Islet of Langerhans (tissue), 1 donor: ENCODE data around the gene KCNQ5.

Experiments used
- FAIRE-seq: peaks from one replicate; lab custom pipeline; 2011; peaks lifted over from hg19 to GRCh38; lab: Jason Lieb, UNC

KCNQ5 gene

GRCh38 chr6:73074175-73074574 is 452.3 kb downstream of the KCNQ5 start:
- no peak for FAIRE-seq

DNA sequence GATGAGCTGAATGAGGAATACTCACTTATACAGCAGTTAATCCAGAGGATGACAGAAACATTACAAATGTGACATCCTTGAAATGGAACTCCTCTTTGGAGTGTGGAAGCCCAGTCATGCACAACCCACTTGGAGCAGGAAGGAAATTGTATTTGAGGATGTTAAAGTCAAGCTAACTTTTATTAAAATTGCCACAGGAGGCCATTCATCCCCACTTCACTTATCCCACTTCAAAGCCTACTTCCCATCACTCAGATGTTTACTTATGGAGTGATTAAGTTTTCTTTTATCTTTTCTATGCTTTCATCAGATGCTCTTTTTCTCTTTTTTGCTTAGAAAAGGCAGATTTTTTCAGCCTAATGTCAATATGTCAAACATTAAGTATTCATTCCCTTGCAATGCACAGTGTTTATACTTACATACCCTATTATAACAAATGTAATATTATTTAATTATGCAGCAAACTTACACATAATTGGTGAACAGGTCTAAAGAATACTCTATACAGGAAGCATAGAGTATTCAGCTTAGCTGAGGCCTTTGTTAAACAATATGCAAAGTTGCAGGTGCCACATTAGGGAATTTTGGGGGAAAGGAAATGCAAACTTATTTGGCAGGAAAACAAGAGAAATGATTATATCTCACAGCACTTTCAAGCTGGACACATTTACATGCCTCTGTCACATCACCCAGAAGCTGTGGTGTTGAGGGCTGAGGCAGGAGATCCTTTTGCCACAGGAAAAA is 454.5 kb downstream of the KCNQ5 start:
- no peak for FAIRE-seq

DNA sequence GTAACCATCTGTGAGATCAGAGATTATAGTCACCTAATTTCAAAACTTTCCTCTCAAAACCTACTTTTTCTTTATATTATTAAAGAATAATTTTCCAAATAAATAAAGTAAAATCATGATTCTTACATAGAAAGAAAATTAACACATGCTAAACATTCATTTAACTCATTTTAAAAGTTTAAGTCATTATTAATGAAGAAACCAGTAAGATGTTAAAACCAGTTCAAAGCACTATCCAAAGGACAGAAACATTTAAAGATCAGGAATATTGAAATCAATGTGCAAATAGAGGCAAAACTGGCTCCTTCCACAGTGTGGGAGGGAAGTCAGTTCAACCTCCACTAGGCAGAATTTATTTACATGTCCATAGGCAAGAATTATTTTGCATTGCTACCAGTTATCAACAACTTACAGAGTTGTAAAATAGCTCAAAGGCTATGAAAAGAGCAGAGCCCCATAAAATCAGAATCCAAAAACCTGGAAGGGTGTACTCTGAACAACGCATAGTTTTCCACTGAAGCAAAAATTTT is 456.5 kb downstream of the KCNQ5 start:
- no peak for FAIRE-seq

DNA sequence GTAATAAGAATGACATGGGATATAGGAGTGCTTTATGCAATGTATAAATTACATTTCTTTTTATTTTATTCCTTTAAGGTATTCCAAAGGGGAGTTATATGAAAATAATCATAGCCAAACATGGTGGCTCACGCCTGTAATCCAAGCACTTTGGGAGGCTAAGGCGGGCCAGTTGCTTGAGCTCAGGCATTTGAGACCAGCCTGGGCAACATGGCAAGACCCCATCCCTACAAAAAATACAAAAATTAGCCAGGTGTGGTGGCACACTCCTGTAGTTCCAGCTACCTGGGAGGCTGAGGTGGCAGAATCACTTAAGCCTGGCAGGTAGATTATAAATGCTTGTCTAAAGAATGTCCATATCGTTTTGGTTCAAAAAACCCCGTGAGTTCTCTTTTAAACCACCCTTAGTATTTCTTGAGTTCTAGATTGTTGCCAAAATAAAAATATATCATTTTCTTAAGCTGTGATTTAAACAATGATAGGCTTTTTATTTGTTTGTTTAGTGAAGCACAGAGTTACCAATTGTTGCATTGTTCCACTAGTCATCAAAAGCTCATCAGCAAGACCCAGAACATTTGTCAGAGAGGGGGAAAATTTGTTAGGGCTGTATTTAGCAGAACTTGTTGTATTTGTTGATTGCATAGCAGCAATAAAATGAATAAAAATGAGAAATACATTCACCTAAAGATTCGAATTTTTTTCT is 457.2 kb downstream of the KCNQ5 start:
- no peak for FAIRE-seq

DNA sequence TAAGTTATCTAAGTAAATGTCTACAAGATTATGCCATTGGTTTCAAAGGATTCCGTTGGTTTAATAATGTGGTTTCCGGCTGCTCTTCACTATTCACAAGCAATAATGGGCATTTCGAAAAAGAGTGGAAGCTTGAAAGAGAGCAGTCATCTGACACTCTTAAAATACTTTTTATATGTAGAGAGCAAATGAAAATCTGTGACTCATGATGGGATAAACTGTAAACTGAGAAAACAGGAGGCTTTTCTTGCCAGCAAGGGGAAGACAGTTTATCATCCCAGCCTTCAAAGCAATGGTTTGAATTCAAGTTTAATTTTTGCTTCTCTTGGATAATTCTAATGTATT is 457.7 kb downstream of the KCNQ5 start:
- FAIRE-seq: no peak

DNA sequence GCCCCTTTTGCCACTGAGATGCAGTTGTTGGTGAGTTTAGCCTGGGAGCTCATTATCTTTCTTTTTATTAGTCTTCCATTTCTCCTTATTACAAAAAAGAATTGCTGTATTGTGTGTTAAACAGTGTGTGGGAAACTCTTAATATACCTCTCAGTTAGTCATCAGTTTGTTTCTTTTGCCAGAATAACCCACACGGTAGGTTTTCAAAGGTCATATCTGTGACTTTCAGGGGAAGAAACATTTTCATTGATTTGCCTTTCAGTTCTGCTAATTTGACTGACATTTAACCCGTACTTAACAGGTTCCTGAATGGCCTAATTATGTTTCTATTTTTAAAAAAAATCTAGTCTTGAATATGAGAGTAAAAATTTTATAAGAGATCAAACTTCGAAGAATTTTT is 458.1 kb downstream of the KCNQ5 start:
- no peak for FAIRE-seq

DNA sequence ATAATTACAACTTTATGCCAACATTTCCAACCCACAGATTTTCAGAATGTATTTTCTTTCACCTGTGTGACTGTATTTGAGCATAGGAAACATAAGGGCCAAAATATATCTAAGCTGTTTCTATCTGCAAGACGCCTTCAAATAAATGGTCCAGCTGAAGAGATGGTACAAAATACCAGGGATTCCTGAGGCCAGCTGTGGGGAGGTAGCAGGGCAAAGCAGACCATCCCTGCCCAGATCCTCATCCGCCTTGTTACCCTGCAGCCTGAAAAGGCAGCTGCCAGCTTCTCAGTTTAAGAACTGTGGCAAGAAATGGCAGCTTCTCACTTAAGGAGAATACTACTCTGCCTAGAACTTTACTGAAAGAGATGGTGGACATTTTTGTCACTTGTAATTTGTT is 460.1 kb downstream of the KCNQ5 start:
- no peak for FAIRE-seq

GRCh38 chr6:73083886-73084285 is 462.0 kb downstream of the KCNQ5 start:
- FAIRE-seq: no peak

GRCh38 chr6:73085443-73085871 is 463.6 kb downstream of the KCNQ5 start:
- FAIRE-seq: no peak

- FAIRE-seq: no peak
Measured at GRCh38 chr6:73086726-73087125, 464.9 kb downstream of the KCNQ5 start.

GRCh38 chr6:73088138-73088813 is 466.4 kb downstream of the KCNQ5 start:
- FAIRE-seq: no peak

DNA sequence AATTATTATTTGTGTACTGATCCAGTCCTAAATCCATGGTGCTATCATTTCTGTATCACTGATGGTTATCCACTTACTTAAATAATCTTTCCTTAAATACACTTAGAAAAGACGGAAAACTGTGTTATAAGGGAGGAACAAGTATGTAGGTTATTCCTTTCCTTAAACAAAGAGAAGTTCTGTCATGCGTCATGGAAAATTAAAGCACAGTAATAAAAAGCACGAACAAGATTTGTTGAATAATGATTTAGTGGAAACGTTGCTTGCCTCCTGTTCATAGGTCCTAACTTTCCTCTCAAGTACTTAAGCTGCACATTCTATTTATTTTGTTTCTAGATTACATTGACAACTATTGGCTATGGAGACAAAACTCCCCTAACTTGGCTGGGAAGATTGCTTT is 483.1 kb downstream of the KCNQ5 start:
- FAIRE-seq: no peak

DNA sequence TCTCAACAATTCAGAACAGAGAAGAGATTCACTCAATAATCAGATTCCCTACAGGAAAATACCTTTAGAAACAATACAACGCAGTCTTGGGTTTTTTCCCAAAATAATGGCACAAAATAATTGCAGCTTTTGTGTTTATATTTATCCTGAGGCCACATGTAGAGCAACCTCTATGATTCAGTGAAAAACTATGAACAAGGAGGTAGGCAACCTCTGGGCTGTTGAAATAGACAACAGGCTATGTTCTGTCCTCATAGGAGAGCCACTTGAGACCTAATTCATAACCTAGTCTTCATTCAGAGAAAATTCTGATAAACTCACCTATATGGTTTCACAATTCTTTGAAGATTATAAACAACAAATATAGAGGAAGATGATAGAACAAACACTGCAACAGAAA is 485.2 kb downstream of the KCNQ5 start:
- no peak for FAIRE-seq

DNA sequence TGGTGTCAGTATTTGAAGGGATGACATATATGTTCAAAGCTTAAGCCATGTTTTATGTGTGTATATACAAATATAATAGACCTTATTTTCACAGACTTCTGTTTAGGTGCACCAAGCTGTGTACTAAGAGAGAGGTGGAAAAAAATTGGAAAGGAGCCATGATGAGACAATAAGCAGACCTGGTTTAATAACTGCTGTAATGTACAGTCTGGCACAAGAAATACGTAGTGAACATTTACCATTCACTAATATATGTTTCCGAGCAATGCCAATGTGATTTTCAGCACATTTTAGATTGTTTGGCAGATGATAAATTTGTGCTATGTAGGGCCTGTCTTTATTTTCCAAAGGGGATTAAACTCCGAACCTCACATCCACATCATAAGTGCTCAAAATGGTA is 487.1 kb downstream of the KCNQ5 start:
- FAIRE-seq: no peak

GRCh38 chr6:73109659-73110058 is 487.8 kb downstream of the KCNQ5 start:
- FAIRE-seq: no peak

DNA sequence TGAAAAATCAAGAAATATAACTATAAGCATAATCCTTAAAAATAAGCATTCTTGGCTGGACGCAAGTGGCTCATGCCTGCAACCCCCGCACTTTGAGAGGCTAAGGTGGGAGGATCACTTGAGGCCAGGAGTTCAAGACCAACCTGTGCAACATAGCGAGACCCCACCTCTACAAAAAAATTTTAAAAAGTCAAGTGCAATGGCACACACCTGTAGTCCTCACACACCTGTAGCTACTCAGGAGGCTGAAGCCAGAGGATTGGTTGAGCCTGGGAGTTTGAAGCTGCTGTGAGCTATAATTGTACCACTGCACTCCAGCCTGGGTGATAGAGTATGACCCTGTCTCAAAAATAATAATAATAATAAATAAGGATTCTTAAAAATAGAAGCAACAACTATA is 494.5 kb downstream of the KCNQ5 start:
- FAIRE-seq: no peak

DNA sequence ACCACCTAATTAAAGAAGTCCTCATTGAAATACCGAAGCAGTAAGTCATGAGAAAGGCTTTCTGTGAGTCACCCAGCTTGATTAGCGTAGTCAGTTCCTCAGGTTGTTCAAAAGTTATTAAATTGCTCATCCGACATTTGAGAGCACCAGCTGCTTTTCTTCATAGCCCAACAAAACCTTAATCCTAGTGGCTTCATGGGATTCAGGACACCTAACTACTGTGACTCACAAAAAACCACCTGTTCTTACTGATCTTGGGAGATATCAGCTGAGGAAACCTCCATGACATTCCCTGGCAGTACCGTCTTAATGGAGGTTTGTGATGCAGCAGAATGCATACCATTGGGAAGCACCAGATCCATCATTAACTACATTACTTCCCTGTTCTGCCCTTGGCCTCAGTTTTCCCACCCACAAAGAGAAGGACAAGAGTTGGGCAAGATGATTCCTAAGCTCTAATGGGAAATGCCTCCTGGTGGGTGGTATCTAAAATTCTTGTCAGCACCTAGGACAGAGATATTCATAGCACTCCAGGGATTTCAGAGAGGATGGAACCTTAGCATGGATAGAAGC is 499.6 kb downstream of the KCNQ5 start:
- FAIRE-seq: no peak

- FAIRE-seq: no peak
Measured at GRCh38 chr6:73123632-73124329, 501.9 kb downstream of the KCNQ5 start.

- no peak for FAIRE-seq
Measured at GRCh38 chr6:73129653-73130443, 508.0 kb downstream of the KCNQ5 start.

- FAIRE-seq: no peak
Measured at GRCh38 chr6:73131706-73132105, 509.8 kb downstream of the KCNQ5 start.

GRCh38 chr6:73134588-73134987 is 512.7 kb downstream of the KCNQ5 start:
- no peak for FAIRE-seq
